Stromal cell of bone marrow (primary cell): Measurements from ENCODE around the gene ATP6V0E1.
"Not testable (repeated sequence)": the region's sequence is repeated elsewhere in the genome, so short reads cannot be mapped to it uniquely, and the experiment has no call there.

Experiments
- DNase-seq: peaks from one replicate; pipeline ENCODE4 v3.0.0-alpha.2; 2012; ENCODE audit warnings: low read depth

ATP6V0E1 gene

DNA sequence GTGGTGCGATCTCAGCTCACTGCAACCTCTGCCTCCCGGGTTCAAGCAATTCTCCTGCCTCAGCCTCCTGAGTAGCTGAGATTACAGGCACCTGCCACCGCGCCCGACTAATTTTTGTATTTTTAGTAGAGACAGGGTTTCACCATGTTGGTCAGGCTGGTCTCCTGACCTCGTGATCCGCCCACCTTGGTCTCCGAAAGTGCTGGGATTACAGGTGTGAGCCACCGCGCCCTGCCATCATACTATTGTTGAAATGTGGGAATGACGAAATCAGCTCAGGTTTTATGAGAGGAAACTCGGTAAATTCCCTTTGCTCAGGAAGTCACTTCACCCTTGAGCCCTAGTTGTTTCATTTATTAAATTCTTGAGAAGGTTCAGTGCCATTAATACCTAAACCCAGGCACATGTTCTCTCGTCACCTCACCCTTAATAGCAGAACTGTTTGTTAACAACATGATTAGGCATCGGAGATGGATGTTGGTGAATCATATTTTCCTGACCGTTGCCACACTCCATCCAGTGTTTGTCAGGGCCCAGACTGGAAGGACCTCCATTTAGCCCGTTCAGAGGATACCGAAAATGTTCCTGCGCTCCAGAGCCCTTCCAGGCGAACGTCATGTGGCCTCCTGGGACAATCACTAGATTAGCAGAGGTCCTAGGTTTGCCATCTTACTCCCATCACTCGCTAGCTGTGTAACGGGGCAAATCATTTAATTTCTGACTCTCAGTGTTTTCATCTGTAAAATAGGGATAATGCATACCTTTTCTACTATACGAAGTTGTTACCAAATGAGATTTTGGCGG lies 52.5 kb downstream of the ATP6V0E1 start:
- DNase-seq = no peak

DNA sequence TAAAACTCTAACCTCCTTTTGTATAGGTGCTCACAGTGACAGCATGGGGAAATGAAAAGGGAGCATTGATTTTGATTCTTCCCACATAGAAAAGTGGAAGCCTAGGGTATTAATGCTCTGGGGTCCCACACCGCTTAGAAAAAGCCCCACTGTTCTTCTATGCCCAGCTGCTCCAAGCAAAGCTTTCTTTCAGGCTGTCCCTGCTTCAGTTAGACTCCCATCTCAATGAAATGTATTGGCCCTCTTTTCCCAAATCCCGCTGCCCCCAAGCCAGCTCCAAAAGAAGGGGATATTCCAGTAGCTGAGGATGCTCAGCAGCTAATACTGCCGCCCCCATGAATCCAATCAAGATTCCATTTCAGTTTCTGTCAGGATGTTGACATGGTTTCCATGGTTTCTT lies 55.6 kb downstream of the ATP6V0E1 start:
- no peak for DNase-seq

DNA sequence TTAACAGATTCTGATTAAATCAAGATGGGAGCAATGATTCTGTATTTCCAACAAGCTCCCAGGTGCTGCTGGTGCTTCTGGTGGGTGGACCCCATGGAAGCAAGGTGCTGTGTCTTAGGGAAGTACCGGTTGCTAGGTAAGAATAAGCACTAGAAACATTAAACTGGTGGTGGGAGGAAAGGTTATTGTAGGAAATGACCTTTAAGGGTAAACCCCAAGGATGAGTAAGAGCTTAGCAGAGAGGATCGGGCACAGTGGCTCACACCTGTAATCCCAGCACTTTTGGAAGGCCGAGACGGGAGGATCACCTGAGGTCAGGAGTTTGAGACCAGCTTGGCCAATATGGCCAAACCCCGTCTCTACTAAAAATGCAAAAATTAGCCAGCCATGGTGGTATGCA lies 56.4 kb downstream of the ATP6V0E1 start:
- DNase-seq = no peak

DNA sequence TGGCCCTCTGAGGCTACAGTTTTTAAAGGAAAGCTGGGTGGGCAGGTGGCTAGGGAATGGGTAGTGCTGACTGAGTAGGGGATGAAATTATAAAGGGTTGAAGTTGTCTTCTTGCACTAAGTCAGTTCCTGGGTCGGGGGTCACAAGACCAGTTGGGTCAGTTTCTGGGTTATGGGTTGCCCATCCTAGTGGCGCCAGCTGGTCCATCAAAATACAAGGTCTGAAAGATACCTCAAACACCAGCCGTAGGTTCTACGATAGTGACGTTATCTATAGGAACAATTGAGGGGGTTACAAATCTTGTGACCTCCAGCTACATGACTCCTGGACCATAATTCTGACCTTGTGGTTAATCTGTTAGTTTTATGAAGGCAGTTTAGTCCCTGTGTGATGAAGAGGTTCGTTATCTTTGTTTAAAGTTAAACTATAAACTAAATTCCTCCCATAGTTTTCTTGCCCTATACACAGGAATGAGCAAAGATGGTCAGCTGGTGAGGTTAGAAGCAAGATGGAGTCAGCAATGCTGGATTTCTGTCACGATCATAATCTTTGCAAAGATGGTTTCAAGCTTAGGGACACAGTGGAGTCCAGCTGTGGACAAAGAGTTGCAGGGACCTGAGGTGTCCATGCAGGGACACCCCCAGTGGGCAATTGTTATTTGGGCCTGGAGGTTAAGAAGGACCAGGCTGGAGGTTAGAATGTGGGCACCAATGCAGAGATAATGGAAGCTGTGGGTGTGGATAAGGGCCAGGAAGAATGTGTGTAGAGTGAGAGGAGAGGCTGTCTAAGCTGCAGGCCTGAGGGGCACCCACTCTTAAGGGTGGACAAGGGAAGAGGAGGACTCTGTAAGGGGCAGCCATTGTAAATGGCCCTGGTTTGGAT lies 58.6 kb downstream of the ATP6V0E1 start:
- DNase-seq = no peak

DNA sequence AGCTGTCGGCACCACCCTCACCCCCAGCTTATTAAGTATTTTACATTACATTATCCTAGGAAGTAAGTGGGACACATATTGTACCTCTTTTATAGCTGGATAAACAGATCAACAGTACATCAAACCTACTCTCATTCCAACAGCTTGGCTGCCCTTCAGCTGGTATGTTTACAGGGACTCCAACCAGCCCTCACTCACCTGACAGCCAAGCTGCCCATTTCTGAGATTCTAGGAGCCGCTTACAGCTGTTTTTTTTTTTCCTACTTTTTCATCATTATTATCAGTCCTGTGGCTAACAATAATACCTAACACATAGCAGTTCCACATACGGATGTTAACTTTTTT lies 59.2 kb downstream of the ATP6V0E1 start:
- DNase-seq = no peak

DNA sequence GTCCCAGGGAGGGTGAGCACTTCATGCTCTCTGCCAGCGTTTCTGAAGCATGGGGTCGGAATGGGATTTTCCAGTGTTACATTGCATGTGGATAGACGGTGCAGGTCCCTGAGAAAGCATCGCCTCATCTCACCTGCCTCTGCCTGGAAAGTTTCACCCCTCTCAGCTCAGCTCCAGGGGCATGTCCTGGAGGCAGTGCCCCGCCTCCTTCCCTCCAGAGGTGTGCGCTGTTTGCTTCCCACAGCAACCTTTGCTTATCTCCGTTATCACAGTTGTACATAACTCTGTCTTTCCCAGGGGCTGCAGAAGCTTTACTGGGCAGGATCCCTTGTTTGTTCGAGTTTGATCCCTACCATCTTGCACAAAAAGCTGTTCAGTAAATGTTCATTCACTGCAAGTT lies 61.9 kb downstream of the ATP6V0E1 start:
- no peak for DNase-seq

DNA sequence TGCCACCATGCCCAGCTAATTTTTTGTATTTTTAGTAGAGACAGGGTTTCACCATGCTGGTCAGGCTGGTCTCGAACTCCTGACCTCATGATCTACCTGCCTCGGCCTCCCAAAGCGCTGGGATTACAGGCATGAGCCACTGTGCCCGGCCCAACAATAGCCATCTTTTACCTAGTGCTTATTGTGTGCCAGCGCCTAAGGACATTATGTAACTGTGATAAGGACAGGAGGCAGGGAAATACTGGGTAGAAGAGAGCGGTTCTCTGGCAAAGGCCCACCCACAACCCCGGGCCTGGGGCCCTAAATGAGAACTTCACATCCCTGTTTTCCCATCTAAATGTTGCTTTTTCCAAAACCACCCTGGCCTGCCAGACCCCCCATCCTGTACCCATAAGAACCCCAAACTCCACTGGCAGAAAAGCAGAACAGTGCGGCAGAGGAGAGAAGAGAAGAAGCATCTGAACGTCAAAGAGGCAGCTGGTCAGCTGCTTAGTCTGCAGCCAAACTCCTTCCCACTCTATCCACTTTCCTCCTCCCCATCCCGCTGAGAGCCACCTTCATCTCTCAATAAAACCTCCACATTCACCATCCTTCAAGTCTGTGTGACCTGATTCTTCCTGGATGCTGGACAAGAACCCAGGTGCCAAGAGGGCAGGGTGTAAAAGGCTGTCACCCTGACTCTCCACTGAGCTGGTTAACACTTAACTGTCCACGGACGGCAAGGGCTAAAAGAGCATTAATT lies 63.7 kb downstream of the ATP6V0E1 start:
- not testable (repeated sequence) for DNase-seq

DNA sequence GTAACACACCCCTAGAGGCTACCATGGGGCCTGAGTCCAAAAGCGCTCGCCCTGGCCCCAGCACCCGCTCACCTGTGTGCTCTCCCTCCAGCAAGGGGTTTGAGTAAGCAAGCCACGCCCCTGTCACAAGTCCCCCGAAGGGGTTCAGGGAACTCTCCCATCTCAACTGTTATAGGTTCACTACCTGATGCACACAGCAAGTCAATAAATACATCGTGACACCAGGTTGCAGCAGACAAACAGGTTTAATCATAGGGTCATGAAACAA lies 64.2 kb downstream of the ATP6V0E1 start:
- no peak for DNase-seq

DNA sequence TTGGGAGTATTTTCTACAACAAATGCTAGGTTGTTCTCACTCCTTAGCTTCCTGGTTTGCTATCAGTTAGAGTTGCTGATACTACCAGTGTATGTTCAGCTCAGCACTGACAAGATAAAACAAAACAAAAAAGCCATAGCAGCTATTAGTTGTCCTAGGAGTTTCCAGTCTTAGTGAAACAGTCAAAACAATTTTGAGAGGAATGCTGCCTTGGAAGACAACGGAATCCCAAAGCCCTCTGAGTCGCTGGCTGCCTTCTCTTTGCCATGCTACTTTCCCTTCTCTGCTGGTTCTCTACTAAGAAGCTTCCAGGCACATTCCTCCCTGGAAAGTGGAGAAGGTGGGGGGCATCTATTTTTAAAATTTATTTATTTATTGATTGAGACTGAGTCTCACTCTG lies 67.2 kb downstream of the ATP6V0E1 start:
- DNase-seq = no peak

DNA sequence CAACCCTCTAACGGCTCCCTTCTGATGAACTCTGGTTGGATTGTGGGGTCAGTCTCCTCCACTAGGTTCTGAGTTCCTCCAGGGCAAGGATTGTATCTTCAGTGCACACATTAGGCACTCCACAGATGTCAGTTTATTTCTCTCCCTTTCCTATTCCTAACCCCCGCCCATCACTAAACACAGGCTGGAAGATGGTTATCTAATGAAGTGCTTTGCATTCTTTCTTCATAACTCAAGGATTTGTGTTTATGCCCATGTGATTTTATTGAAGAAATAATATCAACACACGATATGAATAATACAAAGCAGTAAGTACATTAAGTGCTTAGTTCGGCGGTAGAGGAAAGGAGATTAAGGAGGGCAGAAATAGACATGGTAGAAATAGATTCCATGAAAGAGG lies 68.2 kb downstream of the ATP6V0E1 start:
- no peak for DNase-seq

DNA sequence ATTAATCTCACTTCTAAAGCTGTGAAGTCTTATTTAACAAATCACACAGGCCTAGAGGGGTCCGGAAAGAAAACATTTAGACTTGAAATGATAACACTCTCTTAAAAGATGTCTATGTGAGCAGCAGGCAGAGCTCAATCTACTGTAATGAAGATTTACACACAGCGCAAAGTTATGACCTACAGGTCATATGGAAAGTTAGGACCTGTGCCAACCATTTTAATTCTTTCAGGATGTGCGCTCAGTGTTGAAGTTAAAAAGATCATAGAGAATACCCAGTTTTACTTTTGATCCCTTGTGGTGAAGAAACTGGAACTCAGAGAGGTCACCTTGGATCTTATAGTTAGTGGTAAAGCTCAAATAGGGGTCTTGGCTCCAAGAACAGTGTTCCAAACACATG lies 69.5 kb downstream of the ATP6V0E1 start:
- no peak for DNase-seq

DNA sequence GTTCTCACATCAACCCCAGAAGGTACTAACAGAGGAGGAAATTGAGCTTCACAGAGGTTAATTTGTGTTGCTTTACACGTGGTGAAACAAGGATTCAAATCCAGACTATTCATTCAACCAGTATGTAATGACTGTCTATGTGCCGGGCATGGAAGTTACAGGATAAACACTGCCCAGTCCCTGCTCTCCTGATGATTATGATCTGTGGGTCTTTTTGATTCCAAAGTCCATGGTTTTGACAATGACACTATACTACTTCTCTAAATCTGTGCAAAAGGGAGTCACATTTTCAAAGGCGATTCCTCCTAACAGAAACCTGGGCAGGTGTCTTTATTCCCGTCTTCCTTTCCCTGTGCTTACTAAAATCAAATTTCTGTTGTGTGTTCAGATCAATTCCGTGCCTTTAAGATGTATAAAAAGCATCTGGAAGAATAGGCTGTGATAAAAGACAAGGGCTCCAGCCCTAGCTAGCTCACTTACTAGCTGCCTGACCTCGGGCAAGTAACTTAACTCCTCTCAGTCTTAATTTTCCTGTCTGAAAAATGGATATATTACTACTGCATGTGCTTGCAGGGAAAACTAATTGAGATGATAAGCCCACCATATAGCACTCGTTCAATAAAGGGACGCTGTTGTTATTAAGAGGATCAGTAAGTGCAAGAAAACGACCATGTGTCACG lies 71.6 kb downstream of the ATP6V0E1 start:
- DNase-seq = no peak

DNA sequence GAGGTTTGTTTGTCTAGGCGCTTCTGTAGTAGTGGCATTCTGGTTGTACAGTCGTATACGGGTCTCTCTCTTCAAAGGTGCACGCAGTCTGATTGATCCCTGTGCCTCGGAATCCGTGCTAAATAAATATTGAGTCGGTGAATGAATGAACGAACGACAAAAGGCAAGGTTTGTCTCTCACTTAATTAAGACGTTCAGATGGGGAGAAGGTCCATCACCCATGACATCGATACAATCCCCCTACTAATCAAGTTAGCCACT lies 72.1 kb downstream of the ATP6V0E1 start:
- DNase-seq = no peak

DNA sequence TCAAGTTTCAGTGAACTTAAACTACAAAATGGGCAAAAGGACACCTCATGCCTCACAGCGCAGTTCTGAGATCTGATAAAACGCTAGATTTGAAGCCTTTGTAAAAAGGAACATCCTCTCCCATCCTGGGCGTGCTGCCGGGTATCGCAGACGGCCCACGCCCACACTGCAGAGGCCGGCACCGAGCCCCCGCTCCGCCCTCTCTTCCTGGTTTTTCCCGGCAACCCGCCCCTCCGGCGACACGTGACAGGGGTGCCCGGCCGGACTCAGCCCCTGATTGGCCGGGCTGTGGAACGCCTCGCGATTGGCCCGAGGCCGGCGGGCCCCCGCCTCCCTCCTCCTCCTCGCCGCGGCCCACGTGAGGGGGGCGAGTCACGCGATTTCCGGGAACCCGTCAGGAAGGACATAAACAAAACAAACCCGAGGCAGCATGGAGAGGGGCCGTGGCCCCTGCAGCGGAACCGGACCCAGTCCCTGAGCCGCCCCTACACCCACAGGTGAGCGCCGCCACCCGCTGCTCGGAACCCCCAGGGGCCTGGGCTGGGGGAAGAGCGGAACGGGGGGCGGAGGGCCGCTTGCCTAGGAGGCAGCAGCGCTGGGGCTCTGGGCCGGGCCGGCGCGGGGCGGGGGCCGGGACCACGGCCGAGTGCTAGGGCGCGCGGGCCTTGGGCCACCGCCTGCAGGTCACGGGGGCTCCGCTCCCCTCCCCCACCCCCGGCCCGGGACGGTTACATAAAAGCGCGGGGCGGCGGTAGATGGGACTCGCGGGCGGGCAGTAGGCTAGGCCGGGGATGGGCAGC lies 72.6 kb downstream of the ATP6V0E1 start, which contains the start of gene CREBRF:
Gene CREBRF (plus strand): TSS at position 370 of the 800 bp plus-strand sequence. CDS start 24,424 bp downstream, outside the sequence.
- peak; percentile 94 for DNase-seq

DNA sequence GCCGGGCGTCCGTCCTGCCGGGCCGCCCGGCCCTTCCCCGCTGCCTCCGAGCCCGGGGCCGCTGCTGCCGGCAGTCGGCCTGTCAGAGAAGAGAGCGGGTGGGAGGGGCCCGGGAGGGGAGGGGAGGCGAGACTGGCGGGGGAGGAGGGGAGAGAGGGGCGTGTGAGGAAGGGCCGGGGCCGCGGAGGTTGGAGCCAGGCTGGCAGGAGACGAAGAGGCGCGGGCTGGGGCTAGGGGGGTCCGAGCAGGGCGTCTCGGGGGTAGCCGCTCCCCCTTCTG lies 73.2 kb downstream of the ATP6V0E1 start:
- DNase-seq = no peak

DNA sequence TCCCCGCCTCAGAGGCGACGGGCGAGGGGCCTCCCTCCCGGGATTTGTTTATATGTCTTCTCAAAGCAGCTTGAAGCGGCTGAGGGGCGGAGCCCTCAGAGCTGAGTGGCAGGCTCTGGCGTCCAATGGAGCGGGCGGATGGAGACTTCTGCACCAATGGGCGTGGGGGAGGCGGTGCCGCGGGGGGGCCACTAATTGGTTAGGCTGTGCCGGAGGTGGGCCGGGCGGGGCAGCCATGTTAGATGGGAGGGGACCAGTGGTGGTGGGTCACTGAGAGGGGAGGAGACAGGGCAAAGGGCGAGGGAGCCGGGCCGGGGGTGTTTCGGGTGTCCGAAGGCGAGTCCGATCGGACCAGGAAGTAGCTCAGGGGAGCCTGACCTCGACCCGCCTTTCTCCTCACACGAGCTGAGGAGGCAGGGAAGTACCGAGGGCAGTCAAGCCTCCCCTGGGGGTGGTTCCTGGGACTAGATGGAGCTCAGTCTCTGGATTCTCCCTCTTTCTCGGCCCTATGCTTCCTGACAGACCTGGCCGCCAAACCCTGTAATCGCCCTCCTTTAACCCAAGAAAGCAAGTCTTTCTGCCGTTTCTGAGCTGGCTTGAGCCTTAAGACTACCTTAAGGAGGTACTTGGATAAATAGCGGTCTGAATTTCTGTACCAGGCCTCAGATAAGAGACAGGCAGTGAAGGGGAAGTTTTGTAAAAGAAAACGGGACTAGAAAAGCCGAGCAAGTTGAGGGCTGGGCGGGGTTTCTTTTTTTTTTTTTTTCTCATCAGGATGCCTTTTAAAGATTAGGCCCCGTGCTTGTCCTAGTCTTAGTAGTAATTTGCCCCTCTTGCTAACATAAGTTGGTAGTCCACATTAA lies 73.7 kb downstream of the ATP6V0E1 start:
- peak; percentile 96 for DNase-seq

DNA sequence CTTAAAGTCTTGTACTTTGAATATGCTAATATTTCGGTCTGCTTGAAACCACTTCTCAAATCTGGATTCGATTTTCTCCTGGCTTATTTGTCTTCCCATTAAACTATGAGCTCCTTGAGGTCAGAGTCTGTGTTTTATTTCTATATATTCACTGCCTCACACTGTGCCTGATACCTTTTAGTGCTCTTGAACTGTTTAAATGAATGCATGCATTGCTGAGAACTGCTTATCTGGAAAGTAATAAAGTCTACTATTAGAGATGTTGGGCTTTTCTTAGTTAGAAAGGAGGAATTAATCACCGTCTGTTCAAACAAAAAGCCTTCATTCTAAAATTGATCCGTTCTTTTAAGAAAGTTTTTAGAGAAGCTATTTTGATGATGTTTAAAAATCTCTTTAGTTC lies 78.6 kb downstream of the ATP6V0E1 start:
- DNase-seq = no peak

DNA sequence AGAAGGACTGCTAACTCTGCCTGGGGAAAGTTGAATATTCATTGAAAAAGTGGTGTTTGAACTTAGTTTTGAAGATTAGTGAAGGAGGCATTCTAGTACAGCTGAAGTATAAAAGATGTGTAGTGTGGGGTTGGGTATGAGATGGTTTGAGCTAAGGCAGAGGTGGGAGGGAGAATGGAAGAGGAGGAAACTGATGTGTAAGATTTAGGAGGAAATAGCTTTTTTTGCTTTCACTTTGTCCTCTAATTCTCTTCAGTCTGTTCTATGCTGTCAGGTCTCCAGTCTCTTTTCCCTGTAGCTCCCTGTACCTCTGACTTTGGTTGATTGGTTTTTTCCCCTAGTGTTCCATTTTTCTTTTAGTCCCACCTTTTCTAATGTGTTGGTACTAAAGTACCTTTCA lies 81.6 kb downstream of the ATP6V0E1 start:
- DNase-seq = no peak

DNA sequence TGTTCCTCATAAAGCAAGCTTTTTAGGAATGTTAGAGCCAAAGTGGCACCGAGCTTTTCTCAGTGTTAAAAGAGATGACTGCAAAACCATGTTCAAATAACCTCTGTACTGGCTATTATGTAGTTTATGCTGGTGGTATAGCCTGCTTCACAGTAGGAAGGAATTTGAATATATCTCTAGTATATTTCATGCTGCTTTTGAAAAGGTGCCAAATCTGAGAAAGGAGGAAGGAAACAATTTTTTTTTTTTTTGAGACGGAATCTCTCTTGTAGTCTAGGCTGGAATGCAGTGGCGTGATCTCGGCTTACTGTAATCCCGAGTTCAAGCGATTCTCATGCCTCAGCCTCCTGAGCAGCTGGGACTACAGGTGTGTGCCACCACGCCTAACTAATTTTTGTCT lies 86.1 kb downstream of the ATP6V0E1 start:
- no peak for DNase-seq

DNA sequence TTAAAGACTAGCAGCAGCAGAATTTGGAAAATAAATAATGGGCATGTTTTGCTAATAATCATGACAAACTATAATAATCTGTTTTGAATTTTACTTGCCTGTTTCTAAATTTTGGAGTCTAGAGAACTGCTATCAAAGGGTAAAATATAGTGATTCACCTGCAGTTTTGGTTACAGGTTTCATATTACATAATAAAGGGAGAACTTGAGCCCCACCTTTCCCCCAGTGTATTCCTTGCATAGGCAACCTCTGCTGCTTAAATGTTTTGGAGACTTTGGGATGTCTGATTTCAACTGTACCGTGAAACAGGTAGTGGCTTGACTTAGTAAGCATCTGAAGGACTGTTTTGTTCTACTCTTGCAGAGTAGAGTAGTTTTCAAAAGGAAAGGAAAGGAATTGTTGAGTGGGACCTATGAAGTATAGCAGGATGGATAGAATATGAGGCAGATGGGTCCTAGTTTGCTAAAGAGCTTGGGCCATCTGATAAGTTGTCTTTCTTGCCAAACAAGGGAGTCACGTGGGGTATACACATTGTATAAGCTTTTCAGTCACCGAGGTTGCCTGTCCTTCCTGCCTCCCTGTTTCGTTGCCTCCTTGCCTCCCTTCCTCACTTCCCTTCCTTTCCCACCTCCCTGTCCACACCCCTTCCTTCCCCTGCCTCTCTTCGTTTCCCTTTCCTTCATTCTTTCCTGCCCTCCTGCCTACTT lies 91.7 kb downstream of the ATP6V0E1 start:
- DNase-seq = no peak
